GM19468 (cell line): ENCODE data around the gene IGFBP1.
"Not testable (repeated sequence)": the region's sequence is repeated elsewhere in the genome, so short reads cannot be mapped to it uniquely, and the experiment has no call there.

ENCODE experiments used
- ATAC-seq: cut with Tn5 transposase; IDR thresholded peaks from one replicate; pipeline ENCODE4 v1.9.1; 2021; ENCODE audit warnings: mild to moderate bottlenecking, moderate library complexity, moderate number of reproducible peaks; ENCODE audit not compliant: unreplicated experiment; ENCODE audit errors: extremely low read depth

Gene IGFBP1

DNA sequence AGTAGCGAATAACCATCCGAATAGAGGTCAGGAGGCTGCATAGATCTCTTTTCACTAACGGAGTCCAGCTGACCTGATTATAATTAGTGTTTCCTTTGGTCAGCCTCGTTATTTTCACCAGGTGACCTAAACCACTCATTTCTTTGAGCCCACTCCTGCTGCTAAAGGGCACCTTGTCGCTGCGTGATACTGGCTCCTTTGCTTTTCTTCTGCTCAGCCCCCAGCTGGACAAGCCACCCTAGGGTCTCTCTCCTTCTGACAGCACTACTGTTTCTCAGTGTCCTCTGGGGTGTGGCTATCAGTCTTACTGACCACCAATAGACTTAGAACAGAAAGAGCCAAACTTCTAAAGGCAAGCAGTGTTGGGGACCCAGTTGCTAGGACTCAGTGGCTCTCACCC, 35.5 kb downstream of the IGFBP1 start:
- ATAC-seq, result no peak

DNA sequence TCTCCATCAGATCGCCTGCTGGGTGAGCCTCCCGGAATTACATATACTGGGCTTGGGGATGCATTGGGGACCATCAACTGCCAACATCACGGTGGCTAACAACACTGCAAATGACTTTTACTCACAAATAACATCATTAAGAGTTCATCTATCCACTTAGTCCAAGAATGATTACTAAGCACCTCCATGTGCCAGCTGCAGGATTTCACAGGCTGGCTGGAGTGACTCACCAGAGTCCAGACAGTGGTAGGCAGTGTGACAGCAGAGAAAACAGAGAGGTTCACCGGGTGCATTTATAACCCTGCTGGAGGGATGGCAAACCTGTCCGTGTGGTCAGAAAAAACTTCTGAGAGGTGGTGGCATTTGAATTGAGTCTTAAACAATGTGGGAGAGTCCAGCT, 36.0 kb downstream of the IGFBP1 start:
- no peak for ATAC-seq

DNA sequence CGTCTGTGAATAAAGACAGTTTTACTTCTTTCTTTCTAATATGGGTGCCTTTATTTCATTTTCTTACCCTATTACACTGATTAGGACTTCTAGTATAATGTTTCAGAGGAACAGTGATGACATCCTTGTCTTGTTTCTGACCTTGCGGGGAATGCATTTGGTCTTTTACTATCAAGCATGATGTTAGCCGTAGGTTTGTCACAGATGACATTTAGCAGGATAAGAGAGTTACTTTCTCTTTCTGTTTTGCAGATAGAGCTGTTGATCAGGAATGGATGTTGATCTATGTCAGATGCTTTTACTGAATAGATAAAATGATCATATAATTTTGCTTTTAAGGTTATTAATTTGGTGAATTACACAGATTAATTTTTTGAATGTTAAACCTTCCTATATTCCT, 39.4 kb downstream of the IGFBP1 start:
- no peak for ATAC-seq

DNA sequence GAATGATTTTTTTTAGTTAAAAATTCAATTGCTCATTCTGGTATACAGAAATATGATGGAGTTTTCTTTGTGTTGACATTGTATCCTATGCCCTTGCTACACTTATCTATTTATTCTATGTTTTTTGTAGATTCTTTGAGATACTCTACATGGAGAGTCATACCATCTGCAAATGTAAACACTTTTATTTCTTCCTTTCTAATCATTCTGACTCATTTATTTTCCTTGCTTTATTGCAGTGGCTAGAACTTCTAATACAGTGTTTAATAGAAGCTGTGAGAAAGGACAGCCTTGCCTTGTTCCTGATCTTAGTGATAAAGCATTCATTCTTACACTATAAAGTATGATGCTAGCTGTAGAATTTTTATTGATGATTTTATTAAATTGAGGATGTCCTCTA, 42.7 kb downstream of the IGFBP1 start:
- no peak for ATAC-seq

DNA sequence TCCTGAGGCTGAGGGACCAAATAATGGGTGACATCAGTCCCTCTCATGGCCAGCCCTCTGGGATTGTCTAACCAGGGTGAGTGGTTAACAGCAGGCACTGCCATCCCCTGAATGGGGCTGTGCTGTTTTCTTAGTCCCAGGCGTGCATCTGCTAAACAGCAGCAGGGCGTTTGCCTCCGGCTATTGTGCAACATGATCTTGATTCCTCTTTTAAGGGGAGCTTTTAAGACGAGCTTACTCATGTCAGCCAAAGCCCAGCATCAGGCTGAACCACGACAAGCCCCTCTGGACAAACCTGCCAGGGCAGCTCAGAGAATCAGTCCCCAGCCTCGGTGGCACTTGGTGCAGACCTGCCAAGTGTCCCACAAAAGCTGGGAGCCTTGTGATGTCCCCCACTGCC, 49.0 kb downstream of the IGFBP1 start:
- no peak for ATAC-seq

DNA sequence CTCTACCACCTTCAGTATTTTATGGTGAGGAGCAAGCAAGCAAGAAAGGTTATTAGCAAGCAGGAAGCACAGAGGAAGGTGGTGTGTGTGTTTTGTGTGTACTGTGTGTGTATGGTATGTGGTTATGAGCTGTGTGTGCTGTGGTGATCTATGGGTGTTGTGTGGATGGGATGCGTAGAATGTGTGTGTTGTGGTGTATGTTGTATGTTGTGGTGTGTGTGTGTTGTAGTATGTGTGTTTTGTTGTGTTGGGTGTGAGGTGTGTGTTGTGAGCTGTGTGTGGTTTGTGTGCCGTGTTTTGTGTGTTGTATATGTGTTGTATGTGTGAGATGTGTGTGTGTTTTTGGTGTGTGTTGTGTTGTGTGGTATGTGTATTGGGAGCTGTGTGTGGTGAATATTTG, 49.6 kb downstream of the IGFBP1 start:
- no peak for ATAC-seq

DNA sequence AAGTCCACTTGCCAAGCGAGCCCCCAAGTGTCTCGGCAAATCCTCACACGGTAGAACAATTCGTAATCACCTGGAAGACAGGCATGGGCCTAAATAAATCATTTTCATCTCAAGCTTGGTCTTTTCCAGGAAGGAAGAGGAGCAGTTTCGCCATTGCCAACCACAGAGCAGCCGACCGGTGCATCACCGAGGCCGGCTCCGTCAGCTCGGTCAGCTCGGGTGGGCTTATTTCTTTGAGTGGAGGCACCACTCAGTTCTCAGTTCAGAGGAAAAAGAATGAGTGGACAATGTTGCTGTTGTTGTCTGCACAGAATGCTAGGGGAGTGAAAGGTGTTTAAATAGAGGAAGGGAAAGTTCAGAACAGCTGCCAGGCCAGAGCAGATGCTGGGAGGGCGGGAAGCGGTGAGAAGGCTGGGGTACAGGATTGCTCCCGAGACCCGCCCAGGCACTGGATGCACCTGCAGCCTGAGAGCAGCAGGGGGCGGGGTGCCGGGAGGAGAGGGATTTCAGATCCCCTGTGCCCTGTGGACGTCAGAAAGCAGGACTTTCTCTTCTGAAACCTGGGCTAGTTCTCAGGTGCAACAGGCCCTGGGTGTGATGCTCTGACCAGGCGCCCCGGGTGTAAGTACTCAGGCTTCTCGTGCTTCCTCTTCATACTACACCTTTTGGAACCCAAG, 50.5 kb downstream of the IGFBP1 start:
- no peak for ATAC-seq

DNA sequence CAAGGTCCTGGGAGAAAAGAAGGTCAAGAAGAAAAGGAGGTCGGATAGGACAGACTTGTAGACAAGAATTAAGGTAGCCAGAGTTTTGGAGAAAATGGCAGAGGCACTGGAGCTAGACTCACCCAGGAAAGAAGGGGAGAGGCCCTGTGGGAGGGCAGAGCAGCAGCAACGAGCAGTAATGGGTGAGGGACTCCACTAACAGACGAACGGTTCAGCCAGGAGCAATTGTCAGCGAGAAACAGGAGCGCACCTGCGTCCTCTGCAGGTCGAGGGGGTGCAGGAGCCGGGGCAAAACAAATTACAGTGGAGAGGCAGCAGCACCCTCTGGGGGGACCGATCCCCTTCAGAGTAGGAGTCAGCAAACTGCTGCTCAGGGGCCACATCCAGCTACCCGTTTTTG, 51.3 kb downstream of the IGFBP1 start:
- ATAC-seq, result no peak

DNA sequence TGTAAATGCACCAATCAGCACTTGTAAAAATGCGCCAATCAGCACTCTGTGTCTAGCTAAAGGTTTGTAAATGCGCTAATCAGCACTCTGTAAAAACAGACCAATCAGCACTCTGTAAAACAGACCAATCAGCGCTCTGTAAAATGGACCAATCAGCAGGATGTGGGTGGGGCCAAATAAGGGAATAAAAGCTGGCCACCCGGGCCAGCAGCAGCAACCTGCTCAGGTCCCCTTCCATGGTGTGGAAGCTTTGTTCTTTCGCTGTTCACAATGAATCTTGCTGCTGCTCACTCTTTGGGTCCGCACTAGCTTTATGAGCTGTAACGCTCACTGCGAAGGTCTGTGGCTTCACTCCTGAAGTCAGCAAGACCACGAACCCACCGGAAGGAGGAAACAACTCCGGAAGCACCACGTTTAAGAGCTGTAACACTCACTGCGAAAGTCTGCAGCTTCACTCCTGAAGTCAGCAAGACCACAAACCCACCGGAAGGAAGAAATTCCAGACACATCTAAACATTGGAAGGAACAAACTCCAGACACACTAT, 52.0 kb downstream of the IGFBP1 start:
- ATAC-seq, result not testable (repeated sequence)

DNA sequence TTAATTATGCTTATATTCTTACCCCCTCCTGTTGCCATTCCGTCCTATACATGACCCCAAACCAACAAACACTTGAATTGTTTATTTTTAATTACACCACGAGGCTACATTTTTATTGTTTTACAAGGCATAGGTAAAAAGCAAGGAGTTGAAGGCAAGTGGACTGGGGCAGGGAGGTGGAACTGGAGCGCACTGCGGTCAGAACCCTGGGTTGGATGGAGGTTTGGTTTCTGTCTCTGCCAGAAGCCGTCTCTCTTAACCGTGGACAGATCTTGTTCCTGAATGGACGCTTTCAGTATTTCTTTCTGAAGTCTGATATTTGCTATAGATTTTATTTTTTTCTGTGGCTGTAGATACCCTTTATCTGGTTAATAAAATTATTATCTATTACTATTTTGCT, 52.7 kb downstream of the IGFBP1 start:
- ATAC-seq, result no peak
